Subcutaneous adipose tissue (tissue), 4 donors: ENCODE measurements around the gene ANTXR1. TPM values are rescaled to one million over a fixed set of nuclear protein-coding genes. Genes with fewer than 3 reads are reported as not detected.

Source experiments
- total RNA-seq, 4 donors: library from RNA; depleted of rRNA; stranded (reverse); fragments of >200 nt; gene quantifications; one replicate each; pipeline ENCODE4 v1.1.0, GENCODE V29; 2016
- TF ChIP-seq, protein P1 (sequence below): fragments of 450-650 bp; IDR thresholded peaks from one replicate; pipeline ENCODE4 v1.5.1; 2016; ENCODE audit warnings: low read depth, mild to moderate bottlenecking, control low read depth, antibody characterized with exemption, moderate library complexity

The ANTXR1 gene
- total RNA-seq, 4 donors from 2014 or later, result 45.4 to 88.7 (median 67.0) TPM

- TF ChIP-seq, protein P1, sequence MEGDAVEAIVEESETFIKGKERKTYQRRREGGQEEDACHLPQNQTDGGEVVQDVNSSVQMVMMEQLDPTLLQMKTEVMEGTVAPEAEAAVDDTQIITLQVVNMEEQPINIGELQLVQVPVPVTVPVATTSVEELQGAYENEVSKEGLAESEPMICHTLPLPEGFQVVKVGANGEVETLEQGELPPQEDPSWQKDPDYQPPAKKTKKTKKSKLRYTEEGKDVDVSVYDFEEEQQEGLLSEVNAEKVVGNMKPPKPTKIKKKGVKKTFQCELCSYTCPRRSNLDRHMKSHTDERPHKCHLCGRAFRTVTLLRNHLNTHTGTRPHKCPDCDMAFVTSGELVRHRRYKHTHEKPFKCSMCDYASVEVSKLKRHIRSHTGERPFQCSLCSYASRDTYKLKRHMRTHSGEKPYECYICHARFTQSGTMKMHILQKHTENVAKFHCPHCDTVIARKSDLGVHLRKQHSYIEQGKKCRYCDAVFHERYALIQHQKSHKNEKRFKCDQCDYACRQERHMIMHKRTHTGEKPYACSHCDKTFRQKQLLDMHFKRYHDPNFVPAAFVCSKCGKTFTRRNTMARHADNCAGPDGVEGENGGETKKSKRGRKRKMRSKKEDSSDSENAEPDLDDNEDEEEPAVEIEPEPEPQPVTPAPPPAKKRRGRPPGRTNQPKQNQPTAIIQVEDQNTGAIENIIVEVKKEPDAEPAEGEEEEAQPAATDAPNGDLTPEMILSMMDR, result no peak
Observed at GRCh38 chr2:69195706-69196105, 182.7 kb downstream of the ANTXR1 start.

DNA sequence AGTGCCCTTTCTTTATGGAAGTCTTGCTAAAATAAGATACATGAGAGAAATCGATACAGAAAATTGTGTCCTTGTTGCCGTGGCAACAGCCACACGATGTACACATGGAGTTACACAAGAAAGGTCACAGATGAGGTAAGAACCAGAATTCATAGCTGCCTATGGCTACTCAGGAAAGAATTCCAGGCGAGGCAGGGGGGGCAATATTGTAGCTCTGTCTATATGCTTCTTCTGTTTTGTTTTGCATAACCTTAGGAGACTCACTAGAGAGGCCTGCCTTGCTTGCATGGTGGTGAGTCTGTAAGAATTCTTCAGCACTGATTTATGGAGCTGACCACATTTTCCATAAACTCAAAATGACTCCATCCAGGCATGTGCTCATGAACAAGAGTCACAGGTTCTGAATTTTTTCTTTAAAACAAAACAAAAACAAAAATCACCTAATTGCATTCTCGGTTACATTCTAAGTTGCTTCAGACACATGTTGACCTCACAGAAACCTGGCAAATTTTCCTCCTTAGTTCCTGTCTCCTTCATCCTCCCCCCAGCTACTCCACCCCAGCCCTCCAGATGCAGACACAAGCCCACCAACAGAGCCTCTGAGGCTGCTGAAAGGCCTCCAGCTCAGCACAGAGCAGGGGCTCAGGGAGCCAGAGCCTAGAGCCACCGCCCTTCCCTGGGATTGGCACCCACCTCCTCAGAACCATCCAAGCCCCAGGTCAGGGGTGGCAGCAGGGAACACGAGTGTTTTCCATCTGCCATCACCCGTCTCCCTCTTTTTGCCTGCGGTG, 183.5 kb downstream of the ANTXR1 start:
- TF ChIP-seq, protein P1, result no peak

DNA sequence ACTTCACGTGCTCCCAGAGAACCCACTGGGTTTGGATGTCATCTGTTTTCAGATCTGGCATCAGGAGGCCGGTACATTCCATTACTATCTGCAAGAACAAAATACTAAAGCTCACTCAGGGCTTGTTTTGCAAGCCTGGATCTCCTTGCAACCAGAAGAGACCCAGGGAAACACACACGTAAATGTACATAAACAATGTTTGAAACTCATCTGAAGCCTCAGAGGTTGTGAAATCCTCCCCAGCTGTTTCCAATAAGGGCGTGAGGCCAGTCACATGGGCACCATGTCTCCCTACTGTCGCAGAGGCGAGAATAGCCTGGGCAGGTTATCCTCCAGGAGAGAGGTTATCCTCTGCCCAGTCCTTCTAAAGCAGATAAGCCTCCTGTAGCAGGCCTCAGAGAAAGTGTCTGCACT, 187.1 kb downstream of the ANTXR1 start:
- TF ChIP-seq, protein P1, result no peak

DNA sequence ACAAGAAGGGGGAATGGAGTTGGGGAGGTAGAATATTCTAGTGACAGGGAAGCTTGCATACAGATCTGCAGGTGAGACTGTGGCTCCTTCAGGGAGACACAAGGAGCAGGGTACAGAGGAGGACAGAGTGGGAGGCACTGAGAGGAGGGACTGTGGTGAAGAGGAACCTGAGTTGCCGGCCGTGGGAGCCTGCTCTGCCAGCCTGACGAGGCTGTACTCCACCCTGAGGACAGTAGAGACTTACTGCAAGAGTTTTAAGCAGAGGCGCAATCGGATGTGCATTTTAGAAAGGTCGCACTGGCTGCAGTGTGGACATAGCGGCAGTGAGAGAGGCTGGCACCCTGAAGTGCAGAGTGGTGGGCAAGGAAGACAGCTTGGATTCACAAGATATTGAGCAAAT, 188.3 kb downstream of the ANTXR1 start:
- TF ChIP-seq, protein P1, result no peak

DNA sequence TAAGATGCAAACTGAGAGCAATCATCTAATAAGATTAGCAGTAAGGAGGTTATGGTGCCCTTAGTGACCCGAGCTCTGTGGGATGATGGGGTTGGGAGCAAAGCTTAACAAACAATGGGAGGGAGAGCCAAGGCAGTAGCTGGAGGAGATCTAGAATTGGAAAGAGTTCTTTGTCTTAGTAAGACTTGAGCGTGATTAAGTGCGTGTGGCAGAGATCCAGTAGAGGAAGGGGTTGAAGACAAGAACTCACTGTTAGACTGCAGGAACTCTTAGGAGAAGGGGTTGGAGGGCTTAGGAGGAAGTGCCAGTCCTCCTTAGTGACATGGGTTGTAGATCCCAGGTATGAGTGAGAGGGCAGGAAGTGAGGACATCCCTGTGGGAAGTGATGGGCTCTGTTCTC, 189.3 kb downstream of the ANTXR1 start:
- TF ChIP-seq, protein P1, result no peak

DNA sequence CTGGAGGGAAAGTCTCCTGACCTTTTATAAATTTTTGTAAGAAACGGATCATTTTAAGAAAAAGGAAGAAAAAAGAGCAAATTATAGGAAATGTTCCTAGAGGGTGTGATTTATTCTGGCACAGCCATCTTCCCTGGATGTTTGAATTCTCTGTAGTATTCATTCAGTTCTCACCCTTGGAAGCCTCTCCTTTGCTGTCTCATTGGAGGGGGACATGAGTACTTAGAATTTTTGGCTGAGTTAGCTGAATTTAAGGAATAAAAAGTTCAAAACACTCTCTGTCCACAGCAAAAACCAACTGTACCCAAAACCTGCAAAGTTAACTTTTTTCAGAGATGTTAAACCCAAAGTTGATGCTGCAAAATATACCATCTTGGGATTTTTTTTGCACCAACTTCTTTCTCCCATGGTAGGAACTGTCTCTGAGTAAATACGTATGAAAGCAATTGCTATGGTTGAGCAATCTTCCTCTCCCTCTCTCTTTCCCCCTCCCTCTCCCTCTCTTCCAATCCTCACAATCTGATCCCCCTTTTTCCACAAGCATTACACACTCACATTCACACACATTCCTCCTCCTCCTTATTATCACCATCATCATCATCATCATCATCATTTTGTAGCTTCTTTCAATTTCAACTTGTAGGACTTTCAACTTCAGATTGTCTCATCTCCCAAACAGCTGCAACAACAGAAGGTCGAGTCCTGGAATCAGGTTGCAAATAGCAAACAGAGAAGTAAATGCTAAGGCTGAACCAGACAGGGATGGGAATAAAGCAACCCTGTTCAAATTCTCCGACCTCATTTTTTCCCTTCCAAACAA, 190.4 kb downstream of the ANTXR1 start:
- TF ChIP-seq, protein P1, result no peak

- TF ChIP-seq, protein P1, result no peak
Observed at GRCh38 chr2:69204654-69205053, 191.7 kb downstream of the ANTXR1 start.
